ENCODE results near the gene LGI4. TPM values are rescaled to one million over a fixed set of nuclear protein-coding genes. Genes with fewer than 3 reads are reported as not detected.
A peak's percentile ranks its signal among the peaks of the same experiment; 100 is the strongest.

Gene LGI4
- total and polyA plus RNA-seq, 2 experiments from 2014 or later = 3.4 to 4.3 TPM

DNA sequence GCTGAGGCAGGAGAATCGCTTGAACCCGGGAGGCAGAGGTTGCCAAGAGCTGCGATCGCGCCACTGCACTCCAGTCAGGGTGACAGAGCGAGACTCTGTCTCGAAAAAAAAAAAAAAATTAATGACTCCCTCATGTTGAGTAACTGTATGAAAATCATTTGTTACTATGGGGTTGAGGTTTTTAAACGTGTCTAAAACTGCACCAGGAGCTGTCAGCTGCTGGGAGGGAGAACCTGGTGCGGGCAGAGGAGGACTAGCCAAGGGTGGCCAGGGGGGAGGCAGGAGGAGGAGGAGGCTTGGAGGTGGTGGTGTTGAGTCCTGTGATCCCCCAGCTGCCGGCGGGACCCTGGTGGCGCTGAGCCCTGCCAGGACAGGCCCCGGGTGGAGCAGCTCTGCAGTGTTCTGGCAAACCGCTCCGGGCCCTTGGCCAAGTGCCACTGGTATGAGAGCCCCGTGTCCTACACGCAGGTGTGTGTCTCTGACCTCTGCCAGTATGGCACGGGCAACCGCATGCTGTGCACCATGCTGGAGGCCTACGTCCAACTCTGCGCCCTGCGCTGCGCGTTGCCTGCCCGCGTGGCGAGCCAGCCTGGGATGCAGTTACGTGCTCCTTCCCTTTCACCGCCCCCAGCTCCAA lies 36.3 kb downstream of the LGI4 start (continued):
- TF ChIP-seq EZH2phosphoT487 (IDR thresholded peaks at IDR 0.05; ENCODE audit: unreplicated experiment) (no peak), STAT1 (IDR thresholded peaks at IDR 0.05; ENCODE audit: unreplicated experiment) (no peak), ETS1 (IDR thresholded peaks at IDR 0.05) (no peak), ZNF331 (CRISPR knock-in tag; IDR thresholded peaks at IDR 0.05; ENCODE audit: low read depth) (no peak), JUNB (IDR thresholded peaks at IDR 0.05; ENCODE audit: unreplicated experiment) (no peak), ZNF114 (CRISPR knock-in tag; IDR thresholded peaks at IDR 0.05) (no peak), CREB1 (CRISPR knock-in tag; IDR thresholded peaks at IDR 0.05; ENCODE audit: low read depth) (no peak), EZH2 (IDR thresholded peaks at IDR 0.05; ENCODE audit: low read depth, unreplicated experiment) (no peak), POLR2AphosphoS5 (IDR thresholded peaks at IDR 0.05; ENCODE audit: low read depth) (no peak), CTCF (conservative IDR thresholded peaks at IDR 0.05; ENCODE audit: low read depth in 2 of 2) (no peak)
- TF ChIP-seq, protein P1, sequence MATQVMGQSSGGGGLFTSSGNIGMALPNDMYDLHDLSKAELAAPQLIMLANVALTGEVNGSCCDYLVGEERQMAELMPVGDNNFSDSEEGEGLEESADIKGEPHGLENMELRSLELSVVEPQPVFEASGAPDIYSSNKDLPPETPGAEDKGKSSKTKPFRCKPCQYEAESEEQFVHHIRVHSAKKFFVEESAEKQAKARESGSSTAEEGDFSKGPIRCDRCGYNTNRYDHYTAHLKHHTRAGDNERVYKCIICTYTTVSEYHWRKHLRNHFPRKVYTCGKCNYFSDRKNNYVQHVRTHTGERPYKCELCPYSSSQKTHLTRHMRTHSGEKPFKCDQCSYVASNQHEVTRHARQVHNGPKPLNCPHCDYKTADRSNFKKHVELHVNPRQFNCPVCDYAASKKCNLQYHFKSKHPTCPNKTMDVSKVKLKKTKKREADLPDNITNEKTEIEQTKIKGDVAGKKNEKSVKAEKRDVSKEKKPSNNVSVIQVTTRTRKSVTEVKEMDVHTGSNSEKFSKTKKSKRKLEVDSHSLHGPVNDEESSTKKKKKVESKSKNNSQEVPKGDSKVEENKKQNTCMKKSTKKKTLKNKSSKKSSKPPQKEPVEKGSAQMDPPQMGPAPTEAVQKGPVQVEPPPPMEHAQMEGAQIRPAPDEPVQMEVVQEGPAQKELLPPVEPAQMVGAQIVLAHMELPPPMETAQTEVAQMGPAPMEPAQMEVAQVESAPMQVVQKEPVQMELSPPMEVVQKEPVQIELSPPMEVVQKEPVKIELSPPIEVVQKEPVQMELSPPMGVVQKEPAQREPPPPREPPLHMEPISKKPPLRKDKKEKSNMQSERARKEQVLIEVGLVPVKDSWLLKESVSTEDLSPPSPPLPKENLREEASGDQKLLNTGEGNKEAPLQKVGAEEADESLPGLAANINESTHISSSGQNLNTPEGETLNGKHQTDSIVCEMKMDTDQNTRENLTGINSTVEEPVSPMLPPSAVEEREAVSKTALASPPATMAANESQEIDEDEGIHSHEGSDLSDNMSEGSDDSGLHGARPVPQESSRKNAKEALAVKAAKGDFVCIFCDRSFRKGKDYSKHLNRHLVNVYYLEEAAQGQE (IDR thresholded peaks at IDR 0.05; ENCODE audit: unreplicated experiment) = no peak

DNA sequence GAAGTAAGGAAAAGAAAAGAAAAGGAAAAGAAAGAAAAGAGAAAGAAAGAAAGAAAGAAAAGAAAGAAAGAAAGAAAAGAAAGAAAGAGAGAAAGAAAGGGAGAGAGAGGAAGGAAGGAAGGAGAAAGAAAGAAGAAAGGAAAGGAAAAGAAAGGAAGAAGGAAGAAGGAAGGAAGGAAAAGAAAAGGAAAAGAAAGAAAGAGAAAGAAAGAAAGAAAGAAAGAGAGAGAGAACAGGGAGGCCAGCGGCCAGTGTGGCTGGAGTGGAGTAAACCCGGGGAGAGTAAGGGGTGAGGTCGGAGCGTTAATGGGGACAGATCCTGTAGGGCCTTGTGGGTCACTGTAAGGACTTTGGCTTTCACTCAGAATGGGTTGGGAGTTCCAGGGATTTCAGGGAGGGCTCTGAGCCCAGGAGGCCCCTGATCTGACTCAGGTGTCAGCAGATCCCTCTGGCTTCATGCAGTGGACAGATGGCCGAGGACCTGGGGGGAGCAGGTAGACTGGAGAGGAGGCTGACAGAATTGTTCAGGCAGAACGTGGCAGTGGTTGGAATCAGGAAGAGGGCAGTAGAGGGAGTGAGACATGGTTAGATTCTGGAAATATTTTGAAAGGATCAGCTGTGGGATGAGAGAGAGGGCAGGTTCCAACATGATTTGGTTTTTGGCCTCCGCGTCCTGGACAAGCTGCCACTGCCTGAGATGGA lies 39.0 kb downstream of the LGI4 start:
- H3F3A ChIP-seq (replicated peaks; ENCODE audit: low read depth) = 0 out of 2 replicates have a peak, but pooled peaks cover 3% of the 10 kb centered on the region
- Mint-ChIP-seq H3K27ac (no peak overlapping the region), H3K4me1 (peaks cover 4% of the 10 kb centered on the region), H3K36me3 (ENCODE audit: low read depth) (no peaks in the 10 kb centered on the region), H3K4me3 (no peak overlapping the region), H3K27me3 (ENCODE audit: insufficient read depth, low read depth, poor library complexity) (no peaks in the 10 kb centered on the region), H3K9me3 (no peaks in the 10 kb centered on the region)
- no peak for DNase-seq (ENCODE audit: low spot score)
- H3K79me2 ChIP-seq (replicated peaks; ENCODE audit: insufficient read depth) = no peaks in the 10 kb centered on the region
- H3K9me2 ChIP-seq (ENCODE audit: insufficient read depth) = no peaks in the 10 kb centered on the region
- no peak overlapping the region for H2AFZ ChIP-seq
- H3K4me2 ChIP-seq = no peak overlapping the region
- H3K36me3 ChIP-seq (ENCODE audit: insufficient read depth) = no peaks in the 10 kb centered on the region
- ATAC-seq = peak; percentile 16; the same call in 2 of the 3 replicates
- peaks cover 5% of the 10 kb centered on the region for H3K4me1 ChIP-seq (ENCODE audit: insufficient read depth)
- no peaks in the 10 kb centered on the region for H3K27me3 ChIP-seq (ENCODE audit: insufficient read depth)
- no peak overlapping the region for H3K27ac ChIP-seq (ENCODE audit: low read depth)
- H4K20me1 ChIP-seq (replicated peaks; ENCODE audit: insufficient read depth) = no peaks in the 10 kb centered on the region
- H3K4me3 ChIP-seq = no peak overlapping the region
- TF ChIP-seq ZNF114 (CRISPR knock-in tag; IDR thresholded peaks at IDR 0.05) (no peak), JUNB (IDR thresholded peaks at IDR 0.05; ENCODE audit: unreplicated experiment) (no peak), EZH2 (IDR thresholded peaks at IDR 0.05; ENCODE audit: low read depth, unreplicated experiment) (no peak), POLR2AphosphoS5 (IDR thresholded peaks at IDR 0.05; ENCODE audit: low read depth) (no peak), CTCF (conservative IDR thresholded peaks at IDR 0.05; ENCODE audit: low read depth in 2 of 2) (no peak), CREB1 (CRISPR knock-in tag; IDR thresholded peaks at IDR 0.05; ENCODE audit: low read depth) (no peak), ZNF331 (CRISPR knock-in tag; IDR thresholded peaks at IDR 0.05; ENCODE audit: low read depth) (no peak), EZH2phosphoT487 (IDR thresholded peaks at IDR 0.05; ENCODE audit: unreplicated experiment) (no peak), STAT1 (IDR thresholded peaks at IDR 0.05; ENCODE audit: unreplicated experiment) (no peak), NANOG (IDR thresholded peaks at IDR 0.05; ENCODE audit: borderline replicate concordance) (no peak)
- TF ChIP-seq, protein P1 (IDR thresholded peaks at IDR 0.05; ENCODE audit: unreplicated experiment) = no peak

All from GM23338 (cell line).